ENCODE data around the gene CYB5R2. TPM values are rescaled to one million over a fixed set of nuclear protein-coding genes. Genes with fewer than 3 reads are reported as not detected.

The CYB5R2 gene
- polyA plus RNA-seq, 2 of the 4 experiments (the other 2 are of a cell fraction): 2.4 to 6.3 TPM

- no peak overlapping the region for H3K4me3 ChIP-seq
- peaks cover 13% of the 10 kb centered on the region; the same call in 1 of the 3 replicates for H3K4me1 ChIP-seq
- 50% methylated on average over 4 of the region's 4 CpGs for WGBS (ENCODE audit: missing lambda C conversion rate)
- ATAC-seq: no peak
- H3K4me2 ChIP-seq: no peak overlapping the region
- DNase-seq (ENCODE audit: low read depth in 1 of 2, low spot score in 1 of 2): no peak
- TF ChIP-seq E2F6 (IDR thresholded peaks at IDR 0.05; ENCODE audit: borderline replicate concordance, low read depth) (no peak), ELK1 (IDR thresholded peaks at IDR 0.05; ENCODE audit: low read depth, low read length) (no peak), MAFK (IDR thresholded peaks at IDR 0.05; ENCODE audit: partially characterized antibody) (no peak), HMGXB4 (CRISPR knock-in tag; IDR thresholded peaks at IDR 0.05; ENCODE audit: borderline replicate concordance) (no peak), CHD4 (IDR thresholded peaks at IDR 0.05; ENCODE audit: borderline replicate concordance) (no peak), POLR2AphosphoS2 (conservative IDR thresholded peaks at IDR 0.05; ENCODE audit: low read length) (no peak), NPAS2 (CRISPR knock-in tag; IDR thresholded peaks at IDR 0.05; ENCODE audit: borderline replicate concordance) (no peak), CHD2 (IDR thresholded peaks at IDR 0.05; ENCODE audit: low read length, partially characterized antibody) (no peak), POLR2A (IDR thresholded peaks at IDR 0.05; ENCODE audit: low read length) (no peak), TP53 (CRISPR knock-in tag; IDR thresholded peaks at IDR 0.05) (no peak), GATA3 (IDR thresholded peaks at IDR 0.05; ENCODE audit: borderline replicate concordance) (no peak), ZSCAN20 (CRISPR knock-in tag; IDR thresholded peaks at IDR 0.05) (no peak), REST (IDR thresholded peaks at IDR 0.05) (no peak), ZFP36 (IDR thresholded peaks at IDR 0.05; ENCODE audit: borderline replicate concordance, partially characterized antibody) (no peak), RCOR1 (IDR thresholded peaks at IDR 0.05; ENCODE audit: low read depth, low read length) (no peak), MAZ (IDR thresholded peaks at IDR 0.05; ENCODE audit: borderline replicate concordance, low read depth, low read length) (no peak), FOSL2 (IDR thresholded peaks at IDR 0.05) (no peak), FOSL2 (CRISPR knock-in tag; IDR thresholded peaks at IDR 0.05) (no peak), ESRRA (IDR thresholded peaks at IDR 0.05; ENCODE audit: borderline replicate concordance, low read length) (no peak), RAD21 (conservative IDR thresholded peaks at IDR 0.05 in 1 of 2, IDR thresholded peaks at IDR 0.05 in 1 of 2) (no peak)
- ChIA-PET POLR2A (no interaction called here), CTCF (interaction anchor here (0.6 to 5.1 kb wide), 7 partner anchors 11 to 576 kb away, joined by 3 to 40 read pairs (median 7); no protein-coding TSS in a partner anchor)
- no peaks in the 10 kb centered on the region for H3K9me3 ChIP-seq
- no peak for FAIRE-seq
- no peak overlapping the region for H3K27ac ChIP-seq
These were observed 4.5 kb upstream of the CYB5R2 start for GRCh38 chr11:7677796-7678201.

GRCh38 chr11:7677071-7677470 lies 3.8 kb upstream of the CYB5R2 start:
- Histone ChIP-seq H3K4me2 (no peak overlapping the region), H3K27ac (no peak overlapping the region), H3K4me3 (no peak overlapping the region), H3K4me1 (peaks cover 13% of the 10 kb centered on the region; the same call in 1 of the 3 replicates), H3K9me3 (no peaks in the 10 kb centered on the region)
- ChIA-PET POLR2A (no interaction called here), CTCF (interaction anchor here (0.6 to 5.1 kb wide), 7 partner anchors 11 to 576 kb away, joined by 3 to 40 read pairs (median 5); no protein-coding TSS in a partner anchor)
- WGBS (ENCODE audit: missing lambda C conversion rate): 59% methylated on average over 5 of the region's 5 CpGs
- ATAC-seq (peak in 1 of 2 experiments; percentile 16; a peak in 2 of 6 replicates), FAIRE-seq (no peak), DNase-seq (ENCODE audit: low read depth in 1 of 2, low spot score in 1 of 2) (peak in 1 of 2 experiments; percentile 44)
- TF ChIP-seq ZFP36 (IDR thresholded peaks at IDR 0.05; ENCODE audit: borderline replicate concordance, partially characterized antibody): no peak

All from A549 (cell line).